GM12874 (cell line): Measurements from ENCODE around the gene CALHM2.
A peak's percentile ranks its signal among the peaks of the same experiment; 100 is the strongest.

Experiments
- TF ChIP-seq, protein P1 (sequence below): IDR thresholded peaks from 2 replicates; pipeline ENCODE4 v1.5.1; 2011; ENCODE audit warnings: low read depth, mild to moderate bottlenecking, control low read depth, low read length, moderate library complexity; ENCODE audit not compliant: insufficient read depth

CALHM2 gene

DNA sequence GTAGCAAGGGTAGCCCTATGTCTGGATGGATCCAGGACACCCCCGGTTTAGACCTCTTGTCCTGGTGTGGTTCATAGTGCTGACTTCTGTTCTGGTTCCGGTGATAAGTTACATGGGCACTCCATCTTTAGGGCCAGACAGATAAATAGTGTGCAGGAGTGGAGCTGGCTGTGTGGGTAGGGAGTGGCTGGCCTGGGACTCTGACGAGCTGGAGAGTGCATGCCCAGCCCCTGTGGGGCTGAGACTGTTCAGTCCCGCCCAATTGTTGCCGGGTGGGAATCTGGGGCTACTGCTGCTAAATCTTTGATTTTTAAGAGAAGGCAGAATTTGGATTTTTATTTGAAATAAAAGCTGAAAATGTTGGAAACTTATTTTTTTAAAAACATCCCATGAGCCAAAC is 28.4 kb downstream of the CALHM2 start:
- TF ChIP-seq, protein P1, sequence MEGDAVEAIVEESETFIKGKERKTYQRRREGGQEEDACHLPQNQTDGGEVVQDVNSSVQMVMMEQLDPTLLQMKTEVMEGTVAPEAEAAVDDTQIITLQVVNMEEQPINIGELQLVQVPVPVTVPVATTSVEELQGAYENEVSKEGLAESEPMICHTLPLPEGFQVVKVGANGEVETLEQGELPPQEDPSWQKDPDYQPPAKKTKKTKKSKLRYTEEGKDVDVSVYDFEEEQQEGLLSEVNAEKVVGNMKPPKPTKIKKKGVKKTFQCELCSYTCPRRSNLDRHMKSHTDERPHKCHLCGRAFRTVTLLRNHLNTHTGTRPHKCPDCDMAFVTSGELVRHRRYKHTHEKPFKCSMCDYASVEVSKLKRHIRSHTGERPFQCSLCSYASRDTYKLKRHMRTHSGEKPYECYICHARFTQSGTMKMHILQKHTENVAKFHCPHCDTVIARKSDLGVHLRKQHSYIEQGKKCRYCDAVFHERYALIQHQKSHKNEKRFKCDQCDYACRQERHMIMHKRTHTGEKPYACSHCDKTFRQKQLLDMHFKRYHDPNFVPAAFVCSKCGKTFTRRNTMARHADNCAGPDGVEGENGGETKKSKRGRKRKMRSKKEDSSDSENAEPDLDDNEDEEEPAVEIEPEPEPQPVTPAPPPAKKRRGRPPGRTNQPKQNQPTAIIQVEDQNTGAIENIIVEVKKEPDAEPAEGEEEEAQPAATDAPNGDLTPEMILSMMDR = no peak

DNA sequence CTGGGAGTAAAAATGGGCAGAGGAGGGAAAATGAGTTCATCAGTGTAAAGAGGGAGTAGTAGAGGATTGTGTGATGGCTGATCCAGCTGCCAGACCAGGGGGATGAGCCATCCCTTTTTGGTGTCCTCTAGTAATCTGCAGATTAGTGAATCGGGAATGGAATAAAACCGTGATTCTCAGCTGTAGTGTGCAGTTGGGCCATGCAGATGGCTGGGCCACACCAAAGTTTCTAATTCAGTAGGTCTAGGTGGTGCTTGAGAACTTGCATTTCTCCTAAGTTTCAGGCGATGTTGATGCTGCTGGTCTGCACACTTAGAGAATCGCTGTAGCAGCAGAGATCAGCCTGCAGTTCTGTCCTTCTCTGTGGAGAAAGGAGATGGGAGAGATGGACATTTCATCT is 33.1 kb downstream of the CALHM2 start:
- TF ChIP-seq, protein P1 = no peak

DNA sequence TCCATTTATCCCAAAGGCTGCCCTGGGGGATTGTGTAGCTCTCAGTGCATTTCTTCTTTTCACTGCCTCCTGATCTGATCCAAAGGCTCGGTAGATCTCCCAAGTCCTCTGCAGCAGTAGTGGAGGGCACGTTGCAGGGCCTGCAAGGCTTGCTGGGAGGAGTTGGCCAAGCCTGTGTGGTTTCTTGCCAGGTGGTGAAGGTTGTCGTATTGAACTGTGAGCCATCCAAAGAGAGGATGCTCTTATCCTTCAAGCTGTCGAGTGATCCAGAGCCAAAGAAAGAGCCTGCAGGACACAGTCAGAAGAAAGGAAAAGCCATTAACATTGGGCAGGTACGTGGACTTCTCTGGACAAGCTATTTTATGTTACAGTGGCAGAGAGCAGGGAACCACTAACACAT is 34.6 kb downstream of the CALHM2 start:
- TF ChIP-seq, protein P1 = no peak

DNA sequence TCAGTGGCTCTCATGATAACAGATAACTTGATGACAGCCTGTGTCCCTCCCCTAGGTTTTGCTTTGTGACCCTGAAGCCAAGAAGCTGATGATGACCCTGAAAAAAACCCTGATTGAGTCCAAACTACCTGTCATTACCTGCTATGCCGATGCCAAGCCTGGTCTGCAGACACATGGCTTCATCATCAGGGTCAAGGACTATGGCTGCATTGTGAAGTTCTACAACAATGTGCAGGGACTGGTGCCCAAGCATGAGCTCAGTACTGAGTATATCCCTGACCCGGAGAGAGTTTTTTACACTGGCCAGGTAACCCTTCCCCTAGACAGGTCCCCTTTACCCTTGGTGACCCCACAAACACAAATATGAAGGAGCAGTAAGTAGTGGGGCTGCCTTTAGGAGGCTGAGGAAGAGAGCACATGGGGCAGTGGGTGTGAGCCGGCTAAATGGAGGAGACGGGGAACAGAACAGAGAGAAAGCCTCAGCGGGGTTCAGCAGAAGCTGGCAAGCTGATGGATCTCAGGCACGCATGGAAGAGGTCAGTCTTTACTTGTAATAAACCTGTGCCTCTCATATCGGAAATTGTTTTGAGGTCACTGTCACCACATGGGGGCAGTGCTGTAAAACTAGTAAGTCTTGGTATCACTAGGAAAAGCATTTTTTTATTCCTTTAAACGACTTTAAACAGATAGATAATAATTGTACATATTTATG is 35.6 kb downstream of the CALHM2 start:
- TF ChIP-seq, protein P1 = peak; percentile 38; the same call in 1 of the 2 replicates

DNA sequence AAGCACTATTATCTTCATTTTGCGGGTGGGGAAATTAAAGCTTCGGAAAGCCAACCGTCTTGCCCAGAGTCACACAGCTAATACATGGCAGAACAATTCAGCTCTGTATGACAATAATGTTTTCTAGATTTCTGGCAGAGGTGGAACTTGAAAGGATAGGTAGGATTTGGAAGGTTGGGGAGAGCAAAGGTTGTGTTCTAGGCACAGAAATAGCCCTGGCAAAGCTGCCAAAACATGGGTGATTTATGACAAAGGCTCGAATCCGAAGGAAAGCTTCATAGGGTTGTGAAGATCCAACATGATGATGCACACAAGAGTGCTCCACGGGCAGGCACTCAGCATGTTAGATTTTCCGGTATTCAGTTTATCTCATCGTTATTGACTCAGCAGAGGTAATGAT is 36.6 kb downstream of the CALHM2 start:
- TF ChIP-seq, protein P1 = no peak

DNA sequence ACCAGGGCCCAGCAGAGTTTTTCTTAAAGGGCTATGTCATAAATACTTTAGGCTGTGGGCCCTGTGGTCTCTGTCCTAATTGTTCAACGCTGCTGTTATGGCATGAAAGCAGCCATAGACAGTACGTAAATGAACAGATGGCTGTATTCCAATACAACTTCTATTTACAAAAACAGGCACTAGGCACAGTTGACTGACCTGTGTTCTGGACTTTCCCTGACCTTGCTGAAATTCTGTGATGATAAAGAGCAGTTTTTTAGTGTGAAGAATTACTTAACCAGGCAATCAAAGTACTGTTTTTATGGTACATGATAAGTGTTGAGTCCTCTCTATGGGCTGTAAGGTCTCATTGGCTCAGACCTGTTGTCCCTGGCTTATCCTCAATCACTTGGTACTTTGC is 38.6 kb downstream of the CALHM2 start:
- TF ChIP-seq, protein P1 = no peak

DNA sequence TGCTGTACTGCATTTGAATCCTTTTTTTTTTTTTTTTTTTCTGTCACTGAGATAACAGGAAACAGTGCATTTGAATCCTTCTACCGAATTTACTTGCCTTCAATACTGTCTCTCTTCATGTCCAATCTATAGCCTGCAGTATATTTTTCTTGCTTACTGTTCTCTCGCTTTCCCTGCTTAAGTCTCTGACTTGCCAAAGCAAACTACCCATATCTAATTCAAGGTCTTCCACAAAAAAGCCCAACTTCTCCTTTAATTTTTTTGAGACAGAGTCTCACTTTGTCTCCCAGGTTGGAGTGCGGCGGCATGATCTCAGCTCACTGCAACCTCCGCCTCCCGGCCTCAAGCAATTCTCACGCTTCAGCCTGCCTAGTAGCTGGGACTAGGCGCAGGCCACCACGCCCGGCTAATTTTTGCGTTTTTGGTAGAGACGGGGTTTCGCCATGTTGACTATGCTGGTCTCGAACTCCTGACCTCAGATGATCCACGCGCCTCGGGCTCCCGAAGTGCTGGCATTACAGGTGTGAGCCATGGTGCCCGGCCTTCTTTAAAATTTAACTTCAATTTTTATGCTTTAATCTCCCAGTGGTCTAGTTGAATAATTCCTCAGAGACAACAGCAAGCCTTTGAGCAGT is 54.9 kb downstream of the CALHM2 start:
- TF ChIP-seq, protein P1 = no peak

DNA sequence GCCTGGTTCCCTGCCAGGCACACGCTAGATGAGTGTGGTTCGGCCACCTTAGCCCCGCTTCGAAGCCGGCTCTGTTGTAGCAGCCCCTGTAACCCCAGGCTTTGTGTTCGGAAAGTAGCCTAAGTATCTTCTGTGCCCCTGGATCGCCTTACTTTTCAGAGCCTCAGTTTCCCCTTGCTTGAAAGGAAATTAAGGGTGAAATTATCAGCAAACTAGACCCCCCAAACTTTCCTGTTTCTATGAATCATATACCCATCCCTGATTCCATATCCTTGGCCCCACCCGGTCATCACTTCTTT is 55.4 kb downstream of the CALHM2 start:
- TF ChIP-seq, protein P1 = no peak
